Measurements from ENCODE around the gene SSBP4. TPM values are rescaled to one million over a fixed set of nuclear protein-coding genes. Genes with fewer than 3 reads are reported as not detected.

The SSBP4 gene
- total RNA-seq, 1 experiment from 2014 or later: 51.2 TPM

GRCh38 chr19:18417250-18418028 is 1.8 kb upstream of the SSBP4 start:
- Mint-ChIP-seq H3K4me1 (peaks cover 27% of the 10 kb centered on the region), H3K9me3 (no peaks in the 10 kb centered on the region), H3K27ac (peak overlapping the region; percentile 79; the same call in 1 of the 2 replicates), H3K4me3 (peak overlapping the region; percentile 80), H3K27me3 (ENCODE audit: low read depth) (peaks cover 34% of the 10 kb centered on the region), H3K36me3 (no peaks in the 10 kb centered on the region)
- DNase-seq (ENCODE audit: low spot score): peak; percentile 85
- POLR2A ChIA-PET: interaction anchor here (0.5 to 3.0 kb wide), 9 partner anchors 15 to 185 kb away, joined by 3 to 13 read pairs (median 5); partner anchors contain the start of gene JUND
- CTCF ChIA-PET: interaction anchor here (0.6 to 9.7 kb wide), 20 partner anchors 20 to 304 kb away, joined by 3 to 94 read pairs (median 6); partner anchors contain the start of genes GDF15 and PGPEP1
- ATAC-seq: peak; percentile 46
- no peak for TF ChIP-seq ZBTB21 (CRISPR knock-in tag; IDR thresholded peaks at IDR 0.05; ENCODE audit: borderline replicate concordance)
- TF ChIP-seq ESRRA (CRISPR knock-in tag; IDR thresholded peaks at IDR 0.05; ENCODE audit: borderline replicate concordance): 0 out of 2 replicates have a peak, but pooled peaks have one; percentile 50
- no peak for TF ChIP-seq CBFB (CRISPR knock-in tag; IDR thresholded peaks at IDR 0.05; ENCODE audit: low read depth)
- TF ChIP-seq ARID4B (CRISPR knock-in tag; IDR thresholded peaks at IDR 0.05; ENCODE audit: borderline replicate concordance): peak; percentile 84; the same call in 1 of the 2 replicates
- no peak for TF ChIP-seq IRF1 (CRISPR knock-in tag; IDR thresholded peaks at IDR 0.05)
- TF ChIP-seq USF2 (CRISPR knock-in tag; IDR thresholded peaks at IDR 0.05): no peak
- no peak for TF ChIP-seq NFYB (CRISPR knock-in tag; conservative IDR thresholded peaks at IDR 0.05; ENCODE audit: low read depth)
- TF ChIP-seq MAX (CRISPR knock-in tag; IDR thresholded peaks at IDR 0.05): peak; percentile 51; the same call in 1 of the 2 replicates
- TF ChIP-seq FOXK1 (CRISPR knock-in tag; IDR thresholded peaks at IDR 0.05): 0 out of 2 replicates have a peak, but pooled peaks have one; percentile 13
- peak; percentile 95 for TF ChIP-seq GTF2I (CRISPR knock-in tag; conservative IDR thresholded peaks at IDR 0.05)
- peak; percentile 59; the same call in 1 of the 2 replicates for TF ChIP-seq E2F5 (CRISPR knock-in tag; IDR thresholded peaks at IDR 0.05)
- TF ChIP-seq GABPB1 (CRISPR knock-in tag; IDR thresholded peaks at IDR 0.05): peak; percentile 59
- TF ChIP-seq HMGA2 (CRISPR knock-in tag; IDR thresholded peaks at IDR 0.05): no peak
- TF ChIP-seq ATF2 (CRISPR knock-in tag; IDR thresholded peaks at IDR 0.05; ENCODE audit: borderline replicate concordance, low read depth): no peak
- peak; percentile 68; the same call in 1 of the 2 replicates for TF ChIP-seq FOXP4 (CRISPR knock-in tag; IDR thresholded peaks at IDR 0.05)
- TF ChIP-seq NR1H2 (CRISPR knock-in tag; IDR thresholded peaks at IDR 0.05): no peak
- no peak for TF ChIP-seq HMGXB4 (CRISPR knock-in tag; IDR thresholded peaks at IDR 0.05)
- TF ChIP-seq PRRX2 (CRISPR knock-in tag; IDR thresholded peaks at IDR 0.05): no peak
- TF ChIP-seq SP1 (CRISPR knock-in tag; conservative IDR thresholded peaks at IDR 0.05): peak; percentile 73; the same call in 1 of the 2 replicates
- 0 out of 2 replicates have a peak, but pooled peaks have one; percentile 43 for TF ChIP-seq TEAD1 (CRISPR knock-in tag; IDR thresholded peaks at IDR 0.05)
- no peak for TF ChIP-seq EMX1 (CRISPR knock-in tag; IDR thresholded peaks at IDR 0.05)
- TF ChIP-seq ZNF138 (CRISPR knock-in tag; conservative IDR thresholded peaks at IDR 0.05): no peak
- no peak for TF ChIP-seq FOXJ3 (CRISPR knock-in tag; IDR thresholded peaks at IDR 0.05; ENCODE audit: borderline replicate concordance)
- TF ChIP-seq RELA (CRISPR knock-in tag; IDR thresholded peaks at IDR 0.05; ENCODE audit: borderline replicate concordance): no peak

Measured in WTC11 (cell line).